B cell (primary cell): Measurements from ENCODE around the gene INSR. TPM values are rescaled to one million over a fixed set of nuclear protein-coding genes. Genes with fewer than 3 reads are reported as not detected.

Experiments
- ATAC-seq: fragments of 200-7000 bp; cut with Tn5 transposase; one replicate; pipeline ENCODE4 v1.10.0; 2021; ENCODE audit warnings: low read depth, mild to moderate bottlenecking, moderate number of reproducible peaks, moderate library complexity
- CTCF ChIA-PET: fragments of 350-600 bp; sonication (Branson Sonifier 250); formaldehyde crosslinking; loops from one replicate; lab custom pipeline; 2021; ENCODE audit warnings: antibody characterized with exemption, inconsistent platforms; lab: Charles Lee
- POLR2A ChIA-PET: fragments of 350-600 bp; sonication (Branson Sonifier 250); formaldehyde crosslinking; loops from one replicate; lab custom pipeline; 2021; ENCODE audit warnings: antibody characterized with exemption; lab: Charles Lee
- DNase-seq: peaks from one replicate; pipeline ENCODE4 v3.0.0; 2013
- H2AFZ ChIP-seq: 2 replicates; pipeline ENCODE4 v1.6.1; 2012; ENCODE audit warnings: mild to moderate bottlenecking, low read depth, low read length; ENCODE audit not compliant: insufficient read depth, poor library complexity, severe bottlenecking
- H3K27ac ChIP-seq, 2 donors: 1 replicate in 1 of 2; 2 replicates in 1 of 2; pipeline ENCODE4 v1.5.1; 2012 to 2013; ENCODE audit warnings: low read length in 2 of 2, mild to moderate bottlenecking in 2 of 2, moderate library complexity in 1 of 2
- H3K27me3 ChIP-seq, 4 experiments: fragments of 200-600 bp in 1 of 4; sonication (generic) in 1 of 4; replicated peaks in 1 of 4; 1 replicate in 2 of 4; 2 replicates in 2 of 4; pipeline versions ENCODE4 v1.6.1 to v1.7.0; 2013 to 2016; ENCODE audit warnings: low read length in 3 of 4, mild to moderate bottlenecking in 2 of 4, mixed read lengths in 1 of 4, moderate library complexity in 1 of 4; ENCODE audit not compliant: insufficient read depth in 4 of 4, control insufficient read depth in 3 of 4; ENCODE audit errors: control extremely low read depth in 1 of 4
- H3K36me3 ChIP-seq, 2 experiments: replicated peaks in 1 of 2; 1 replicate in 1 of 2; 2 replicates in 1 of 2; pipeline versions ENCODE4 v1.6.1 to v1.7.1; 2013; ENCODE audit warnings: low read length in 1 of 2; ENCODE audit not compliant: insufficient read depth in 2 of 2, control insufficient read depth in 1 of 2; ENCODE audit errors: control extremely low read depth in 1 of 2, extremely low read depth in 1 of 2
- H3K4me1 ChIP-seq, 2 donors: fragments of 200-600 bp in 1 of 2; sonication (generic) in 1 of 2; 1 replicate in 1 of 2; 2 replicates in 1 of 2; pipeline versions ENCODE4 v1.5.1 to v1.6.1; 2013 to 2017; ENCODE audit warnings: low read length in 2 of 2; ENCODE audit not compliant: control insufficient read depth in 2 of 2, insufficient read depth in 2 of 2
- H3K4me2 ChIP-seq: replicated peaks from 2 replicates; pipeline ENCODE3; 2012; ENCODE audit warnings: mild to moderate bottlenecking, low read depth, low read length; ENCODE audit not compliant: poor library complexity, severe bottlenecking
- H3K4me3 ChIP-seq, 5 experiments: fragments of 200-600 bp in 1 of 5; sonication (generic) in 1 of 5; 1 replicate in 3 of 5; 2 replicates in 2 of 5; pipeline versions ENCODE4 v1.5.1 to v1.7.0; 2011 to 2016; ENCODE audit warnings: low read length in 4 of 5, mild to moderate bottlenecking in 4 of 5, low read depth in 2 of 5, control low read depth in 1 of 5, moderate library complexity in 1 of 5; ENCODE audit not compliant: insufficient read depth in 1 of 5; ENCODE audit errors: control extremely low read depth in 1 of 5, extremely low read depth in 1 of 5
- H3K79me2 ChIP-seq: fragments of 200-600 bp; sonication (generic); one replicate; pipeline ENCODE4 v1.6.0; 2016; ENCODE audit warnings: low read length; ENCODE audit not compliant: control insufficient read depth, insufficient read depth
- H3K9ac ChIP-seq: fragments of 200-600 bp; sonication (generic); 2 replicates; pipeline ENCODE4 v1.6.1; 2017; ENCODE audit warnings: mild to moderate bottlenecking, low read length, moderate library complexity
- H3K9me3 ChIP-seq, 3 donors: one replicate each; pipeline versions ENCODE4 v1.6.1 to v1.7.1; 2013; ENCODE audit warnings: low read length in 2 of 3; ENCODE audit not compliant: control insufficient read depth in 2 of 3, insufficient read depth in 1 of 3; ENCODE audit errors: control extremely low read depth in 1 of 3
- H4K20me1 ChIP-seq: 2 replicates; pipeline ENCODE4 v1.6.0; 2012; ENCODE audit warnings: mild to moderate bottlenecking, low read length; ENCODE audit not compliant: insufficient read depth, control insufficient read depth, poor library complexity, severe bottlenecking
- H3K27ac Mint-ChIP-seq: one replicate; pipeline ENCODE4 v1.8.0; 2021; ENCODE audit warnings: mixed read lengths
- H3K27me3 Mint-ChIP-seq: one replicate; pipeline ENCODE4 v1.8.0; 2021; ENCODE audit warnings: mixed read lengths
- H3K4me1 Mint-ChIP-seq: one replicate; pipeline ENCODE4 v1.8.0; 2021; ENCODE audit warnings: mixed read lengths
- H3K4me3 Mint-ChIP-seq: one replicate; pipeline ENCODE4 v1.8.0; 2021; ENCODE audit warnings: mixed read lengths
- H3K9me3 Mint-ChIP-seq: one replicate; pipeline ENCODE4 v1.8.0; 2022; ENCODE audit warnings: mixed read lengths; ENCODE audit not compliant: insufficient read depth
- EZH2 ChIP-seq: IDR thresholded peaks from 2 replicates; pipeline ENCODE4 v1.6.1; 2012; ENCODE audit warnings: borderline replicate concordance, low read depth, mild to moderate bottlenecking, moderate library complexity, low read length; ENCODE audit not compliant: insufficient read depth, poor library complexity, severe bottlenecking
- WGBS: methylation state at CpG from one replicate; pipeline ENCODE4 v1.1.5; 2013; ENCODE audit warnings: missing lambda C conversion rate; ENCODE audit not compliant: insufficient coverage; 5-methylcytosine and 5-hydroxymethylcytosine counted together
- intact Hi-C: fragments of 100-400 bp; cut with micrococcal nuclease; formaldehyde crosslinking; loops from one replicate; pipeline ENCODE4 v1.10.0; 2022
- polyA plus RNA-seq: library from polyadenylated mRNA; depleted of rRNA; stranded (reverse); fragments of >200 nt; gene quantifications from 2 replicates; pipeline ENCODE4 v1.2.3, GENCODE V29; 2012
- total RNA-seq, 2 donors: library from RNA; stranded (reverse); fragments of 120-200 nt in 1 of 2; gene quantifications; 1 replicate in 1 of 2; 2 replicates in 1 of 2; pipeline versions ENCODE4 v1.2.3 to v1.2.4, GENCODE V29; 2013 to 2022
- TF ChIP-seq, protein P1 (sequence below): fragments of 200-600 bp; IDR thresholded peaks from one replicate; pipeline ENCODE4 v1.8.0; 2022; ENCODE audit warnings: antibody characterized with exemption, mild to moderate bottlenecking

The INSR gene
- total and polyA plus RNA-seq, 2 donors (not counting 1 experiment from before 2014, with no cell fraction given), result 1.4 to 6.3 TPM

DNA sequence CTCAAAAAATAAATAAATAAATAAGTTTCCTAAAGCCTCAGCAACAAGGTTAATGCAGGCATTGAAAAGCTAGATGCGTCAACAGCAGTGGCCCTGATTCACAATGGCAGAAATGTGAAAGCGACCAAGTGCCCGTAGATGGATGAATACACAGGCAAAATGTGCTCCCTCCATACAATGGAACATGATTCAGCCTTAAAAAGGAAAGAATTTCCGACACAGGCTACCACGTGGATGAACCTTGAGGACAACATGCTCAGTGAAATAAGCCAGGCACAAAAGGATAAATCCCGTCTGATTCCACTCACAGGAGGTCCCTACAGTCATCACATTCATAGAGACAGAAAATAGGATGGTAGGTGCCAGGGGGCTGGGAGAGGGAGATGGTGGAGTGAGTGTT, 31.7 kb downstream of the INSR start:
- Histone ChIP-seq H3K79me2 (peaks cover 17% of the 10 kb centered on the region), H3K4me2 (no peak overlapping the region), H4K20me1 (no peaks in the 10 kb centered on the region), H3K27me3 (no peaks in the 10 kb centered on the region), H3K9me3 (peaks cover 0 to 15% (median 0%) of the 10 kb centered on the region in 3 donors), H3K4me3 (no peak overlapping the region), H3K9ac (no peak overlapping the region), H2AFZ (no peak overlapping the region), H3K36me3 (peaks cover 0 to 5% of the 10 kb centered on the region in 2 experiments), H3K4me1 (no peaks in the 10 kb centered on the region), H3K27ac (no peak overlapping the region)
- DNase-seq (no peak), ATAC-seq (no peak)
- no peak overlapping the region for H3K4me3 Mint-ChIP-seq
- ChIA-PET POLR2A (no interaction called here), CTCF (interaction anchor here (0.6 kb wide), 1 partner anchor 109 kb away, joined by 3 read pairs; no protein-coding TSS in a partner anchor)
- no peak for TF ChIP-seq EZH2
- TF ChIP-seq, protein P1, sequence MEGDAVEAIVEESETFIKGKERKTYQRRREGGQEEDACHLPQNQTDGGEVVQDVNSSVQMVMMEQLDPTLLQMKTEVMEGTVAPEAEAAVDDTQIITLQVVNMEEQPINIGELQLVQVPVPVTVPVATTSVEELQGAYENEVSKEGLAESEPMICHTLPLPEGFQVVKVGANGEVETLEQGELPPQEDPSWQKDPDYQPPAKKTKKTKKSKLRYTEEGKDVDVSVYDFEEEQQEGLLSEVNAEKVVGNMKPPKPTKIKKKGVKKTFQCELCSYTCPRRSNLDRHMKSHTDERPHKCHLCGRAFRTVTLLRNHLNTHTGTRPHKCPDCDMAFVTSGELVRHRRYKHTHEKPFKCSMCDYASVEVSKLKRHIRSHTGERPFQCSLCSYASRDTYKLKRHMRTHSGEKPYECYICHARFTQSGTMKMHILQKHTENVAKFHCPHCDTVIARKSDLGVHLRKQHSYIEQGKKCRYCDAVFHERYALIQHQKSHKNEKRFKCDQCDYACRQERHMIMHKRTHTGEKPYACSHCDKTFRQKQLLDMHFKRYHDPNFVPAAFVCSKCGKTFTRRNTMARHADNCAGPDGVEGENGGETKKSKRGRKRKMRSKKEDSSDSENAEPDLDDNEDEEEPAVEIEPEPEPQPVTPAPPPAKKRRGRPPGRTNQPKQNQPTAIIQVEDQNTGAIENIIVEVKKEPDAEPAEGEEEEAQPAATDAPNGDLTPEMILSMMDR, result no peak
- no peaks in the 10 kb centered on the region for H3K9me3 Mint-ChIP-seq
- no peak overlapping the region for H3K27ac Mint-ChIP-seq
- no peaks in the 10 kb centered on the region for H3K4me1 Mint-ChIP-seq
- intact Hi-C loops, result no loop called here
- WGBS, result 100% methylated on average over 4 of the region's 6 CpGs
- no peaks in the 10 kb centered on the region for H3K27me3 Mint-ChIP-seq

DNA sequence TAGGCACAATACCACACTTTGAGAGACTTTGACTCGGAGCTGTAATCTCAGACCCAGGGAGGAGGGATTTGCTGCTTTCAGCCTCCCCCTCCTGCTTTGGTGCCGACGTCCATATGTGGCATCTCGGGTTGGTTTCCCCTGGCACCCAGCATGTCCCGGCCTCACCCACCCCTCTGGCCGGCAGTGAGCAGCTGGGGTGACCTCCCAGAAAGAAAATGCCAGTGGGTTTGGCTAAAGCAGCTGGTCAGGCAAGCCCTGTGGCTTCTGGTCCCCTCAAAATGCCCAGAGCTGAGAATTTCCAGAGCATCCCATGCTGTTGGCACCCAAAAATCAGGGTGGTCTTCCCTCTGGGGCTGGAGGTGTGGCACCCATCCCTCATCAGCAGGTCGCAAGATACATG, 34.1 kb downstream of the INSR start:
- peaks cover 0 to 4% (median 0%) of the 10 kb centered on the region in 3 donors for H3K9me3 ChIP-seq
- WGBS, result 84% methylated on average over 7 of the region's 7 CpGs
- H3K4me3 Mint-ChIP-seq, result no peak overlapping the region
- no peaks in the 10 kb centered on the region for H3K27me3 ChIP-seq
- ATAC-seq (no peak), DNase-seq (no peak)
- no peaks in the 10 kb centered on the region for H3K36me3 ChIP-seq
- no peaks in the 10 kb centered on the region for H3K4me1 Mint-ChIP-seq
- H3K27ac ChIP-seq, result no peak overlapping the region
- no peaks in the 10 kb centered on the region for H3K9me3 Mint-ChIP-seq
- intact Hi-C loops, result no loop called here
- H2AFZ ChIP-seq, result no peak overlapping the region
- no peak overlapping the region for H3K27ac Mint-ChIP-seq
- no peak for TF ChIP-seq EZH2
- TF ChIP-seq, protein P1, result no peak
- no peaks in the 10 kb centered on the region for H3K27me3 Mint-ChIP-seq
- CTCF ChIA-PET, result interaction anchor here (0.8 kb wide), 1 partner anchor 23 kb away, joined by 3 read pairs; no protein-coding TSS in a partner anchor
- H3K4me3 ChIP-seq, result no peak overlapping the region
- H3K4me2 ChIP-seq, result no peak overlapping the region
- peaks cover 17% of the 10 kb centered on the region for H3K79me2 ChIP-seq
- no peaks in the 10 kb centered on the region for H3K4me1 ChIP-seq
- POLR2A ChIA-PET, result interaction anchor here (0.6 kb wide), 1 partner anchor 10 kb away, joined by 10 read pairs; no protein-coding TSS in a partner anchor
- no peaks in the 10 kb centered on the region for H4K20me1 ChIP-seq
- no peak overlapping the region for H3K9ac ChIP-seq
